Right atrium auricular region (tissue), 2 donors: ENCODE measurements around the gene HOXD12. TPM values are rescaled to one million over a fixed set of nuclear protein-coding genes. Genes with fewer than 3 reads are reported as not detected.

Source experiments
- DNase-seq: peaks from one replicate; pipeline ENCODE4 v3.0.0-alpha.2; 2019; ENCODE audit warnings: low spot score
- H3K27ac ChIP-seq, 2 donors: fragments of 200-600 bp; sonication (generic); 1 replicate in 1 of 2; 2 replicates in 1 of 2; pipeline ENCODE4 v1.5.1; 2016 to 2019
- H3K27me3 ChIP-seq, 2 donors: fragments of 200-600 bp; sonication (generic); one replicate each; pipeline versions ENCODE4 v1.5.1 to v1.6.0; 2017 to 2019
- H3K36me3 ChIP-seq: fragments of 200-600 bp; sonication (generic); one replicate; pipeline ENCODE4 v1.5.1; 2016
- H3K4me1 ChIP-seq, 2 donors: fragments of 200-600 bp; sonication (generic); one replicate each; pipeline versions ENCODE4 v1.5.1 to v1.6.0; 2017 to 2019
- H3K4me3 ChIP-seq, 2 donors: fragments of 200-600 bp; sonication (generic); 1 replicate in 1 of 2; 2 replicates in 1 of 2; pipeline ENCODE4 v1.5.1; 2017 to 2019; ENCODE audit warnings: mild to moderate bottlenecking in 1 of 2, moderate library complexity in 1 of 2
- H3K9me3 ChIP-seq, 2 donors: fragments of 200-600 bp; sonication (generic); one replicate each; pipeline ENCODE4 v1.5.1; 2019
- CTCF ChIP-seq, 2 donors: fragments of 200-600 bp; sonication (generic); IDR thresholded peaks; one replicate each; pipeline ENCODE4 v1.5.1; 2019; ENCODE audit warnings: antibody characterized with exemption in 2 of 2
- total RNA-seq, 2 donors: library from RNA; depleted of rRNA; stranded (reverse); fragments of >200 nt; gene quantifications; one replicate each; pipeline ENCODE4 v1.1.0, GENCODE V29; 2016

Gene HOXD12
- total RNA-seq, 2 donors from 2014 or later: not detected

GRCh38 chr2:176120364-176121189 lies 21.0 kb downstream of the HOXD12 start:
- no peak overlapping the region for H3K4me3 ChIP-seq
- H3K27me3 ChIP-seq: peaks cover 74 to 97% of the 10 kb centered on the region in 2 donors

GRCh38 chr2:176121190-176122051 lies 21.8 kb downstream of the HOXD12 start:
- peaks cover 69 to 89% of the 10 kb centered on the region in 2 donors for H3K27me3 ChIP-seq

More at GRCh38 chr2:176120364-176121189, 21.0 kb downstream of the HOXD12 start:
- Histone ChIP-seq H3K27ac (no peak overlapping the region), H3K36me3 (no peaks in the 10 kb centered on the region), H3K9me3 (peaks cover 0 to 4% of the 10 kb centered on the region in 2 donors), H3K4me1 (peaks cover 0 to 25% of the 10 kb centered on the region in 2 donors)
- DNase-seq: no peak
- TF ChIP-seq CTCF (IDR thresholded peaks at IDR 0.05): no peak

GRCh38 chr2:176122052-176122682 lies 22.6 kb downstream of the HOXD12 start:
- Histone ChIP-seq H3K9me3 (peaks cover 0 to 4% of the 10 kb centered on the region in 2 donors), H3K4me3 (peak overlapping the region; percentile 29 to 52), H3K27ac (no peak overlapping the region), H3K4me1 (peaks cover 0 to 19% of the 10 kb centered on the region in 2 donors), H3K36me3 (no peaks in the 10 kb centered on the region), H3K27me3 (peaks cover 64 to 82% of the 10 kb centered on the region in 2 donors)
- no peak for DNase-seq
- TF ChIP-seq CTCF (IDR thresholded peaks at IDR 0.05): no peak

More at GRCh38 chr2:176121190-176122051, 21.8 kb downstream of the HOXD12 start:
- DNase-seq: no peak
- Histone ChIP-seq H3K27ac (no peak overlapping the region), H3K4me1 (peaks cover 0 to 21% of the 10 kb centered on the region in 2 donors), H3K4me3 (no peak overlapping the region), H3K9me3 (peaks cover 0 to 4% of the 10 kb centered on the region in 2 donors), H3K36me3 (no peaks in the 10 kb centered on the region)
- no peak for TF ChIP-seq CTCF (IDR thresholded peaks at IDR 0.05)

- no peak for DNase-seq
- TF ChIP-seq CTCF (IDR thresholded peaks at IDR 0.05): no peak
- H3K27ac ChIP-seq: no peak within 1 kb of the TSS
- H3K4me1 ChIP-seq: peaks cover 0 to 19% of the 10 kb centered on the region in 2 donors
- H3K36me3 ChIP-seq: no peaks in the 10 kb centered on the region
- H3K4me3 ChIP-seq: peak within 1 kb of the TSS; percentile 29 to 52
- peaks cover 58 to 77% of the 10 kb centered on the region in 2 donors for H3K27me3 ChIP-seq
- H3K9me3 ChIP-seq: peaks cover 0 to 4% of the 10 kb centered on the region in 2 donors
Observed at GRCh38 chr2:176122683-176123410, 23.3 kb downstream of the HOXD12 start, which contains the start of gene HOXD9. Gene HOXD9 (plus strand): TSS chr2:176122719. CDS start chr2:176122769, 50 bp downstream.
